ENCODE data around the gene KLRF1. TPM values are rescaled to one million over a fixed set of nuclear protein-coding genes. Genes with fewer than 3 reads are reported as not detected.

Gene KLRF1, protein sequence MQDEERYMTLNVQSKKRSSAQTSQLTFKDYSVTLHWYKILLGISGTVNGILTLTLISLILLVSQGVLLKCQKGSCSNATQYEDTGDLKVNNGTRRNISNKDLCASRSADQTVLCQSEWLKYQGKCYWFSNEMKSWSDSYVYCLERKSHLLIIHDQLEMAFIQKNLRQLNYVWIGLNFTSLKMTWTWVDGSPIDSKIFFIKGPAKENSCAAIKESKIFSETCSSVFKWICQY
- 0.32 TPM in 1 of 2 replicates, not detected in the other for total RNA-seq (2022)
- Bru-seq, nascent RNA: percentile 25 among the genes with signal in this experiment
- percentile 30 among the genes with signal in this experiment for BruChase-seq, experiment 1, labeled RNA remaining after a 6-hour chase
- percentile 33 among the genes with signal in this experiment for BruChase-seq, experiment 2, labeled RNA remaining after a 2-hour chase
- long read RNA-seq: 0 reads

DNA sequence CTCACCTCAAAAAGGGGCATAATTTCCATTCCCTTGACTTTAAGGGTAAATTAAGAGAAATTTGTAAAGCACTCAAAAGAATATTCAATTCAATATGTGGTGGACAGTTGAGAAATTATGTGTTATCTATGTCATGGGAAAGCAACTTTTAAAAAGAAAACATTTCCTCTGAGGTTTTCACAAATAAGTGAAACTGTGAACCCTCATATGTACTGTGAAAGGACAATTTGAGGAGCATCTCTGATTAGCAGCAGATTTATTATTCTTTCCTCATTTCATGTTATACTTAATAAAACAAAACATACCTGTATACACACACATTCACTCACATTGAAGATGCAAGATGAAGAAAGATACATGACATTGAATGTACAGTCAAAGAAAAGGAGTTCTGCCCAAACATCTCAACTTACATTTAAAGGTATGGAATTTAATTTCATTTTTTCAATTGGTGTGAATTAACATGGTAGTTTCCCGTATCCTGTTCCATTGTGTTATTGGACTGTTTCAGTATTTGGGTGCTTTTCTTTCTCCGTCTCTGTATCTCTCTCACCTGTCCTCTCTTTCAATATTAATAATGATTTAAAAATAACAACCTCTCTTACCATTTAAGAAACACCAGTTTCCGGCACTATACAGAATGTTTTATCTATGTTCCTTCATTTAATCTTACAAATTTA lies at the start of gene KLRF1:
TSS of gene KLRF1 (plus strand) at position 273 of the 680 bp plus-strand sequence. CDS start at position 337, 64 bp downstream.
- Mint-ChIP-seq H3K4me3 (ENCODE audit: low read depth, unreplicated experiment) (no peak within 1 kb of the TSS), H3K36me3 (ENCODE audit: insufficient read depth, unreplicated experiment) (no peaks in the 10 kb centered on the region), H3K9me3 (ENCODE audit: low read depth, unreplicated experiment) (peaks cover 7% of the 10 kb centered on the region), H3K4me1 (ENCODE audit: low read depth, unreplicated experiment) (no peaks in the 10 kb centered on the region), H3K27me3 (ENCODE audit: unreplicated experiment) (peaks cover 25% of the 10 kb centered on the region), H3K27ac (ENCODE audit: unreplicated experiment) (no peak within 1 kb of the TSS)
- TF ChIP-seq, protein P1, sequence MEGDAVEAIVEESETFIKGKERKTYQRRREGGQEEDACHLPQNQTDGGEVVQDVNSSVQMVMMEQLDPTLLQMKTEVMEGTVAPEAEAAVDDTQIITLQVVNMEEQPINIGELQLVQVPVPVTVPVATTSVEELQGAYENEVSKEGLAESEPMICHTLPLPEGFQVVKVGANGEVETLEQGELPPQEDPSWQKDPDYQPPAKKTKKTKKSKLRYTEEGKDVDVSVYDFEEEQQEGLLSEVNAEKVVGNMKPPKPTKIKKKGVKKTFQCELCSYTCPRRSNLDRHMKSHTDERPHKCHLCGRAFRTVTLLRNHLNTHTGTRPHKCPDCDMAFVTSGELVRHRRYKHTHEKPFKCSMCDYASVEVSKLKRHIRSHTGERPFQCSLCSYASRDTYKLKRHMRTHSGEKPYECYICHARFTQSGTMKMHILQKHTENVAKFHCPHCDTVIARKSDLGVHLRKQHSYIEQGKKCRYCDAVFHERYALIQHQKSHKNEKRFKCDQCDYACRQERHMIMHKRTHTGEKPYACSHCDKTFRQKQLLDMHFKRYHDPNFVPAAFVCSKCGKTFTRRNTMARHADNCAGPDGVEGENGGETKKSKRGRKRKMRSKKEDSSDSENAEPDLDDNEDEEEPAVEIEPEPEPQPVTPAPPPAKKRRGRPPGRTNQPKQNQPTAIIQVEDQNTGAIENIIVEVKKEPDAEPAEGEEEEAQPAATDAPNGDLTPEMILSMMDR (IDR thresholded peaks at IDR 0.05; ENCODE audit: unreplicated experiment): no peak
- CTCF ChIA-PET: no interaction called here
- BruUV-seq (replicated peaks): no TSS peak
- no peak for DNase-seq
- intact Hi-C loops (cut with micrococcal nuclease; ENCODE audit: unreplicated experiment): no loop called here

DNA sequence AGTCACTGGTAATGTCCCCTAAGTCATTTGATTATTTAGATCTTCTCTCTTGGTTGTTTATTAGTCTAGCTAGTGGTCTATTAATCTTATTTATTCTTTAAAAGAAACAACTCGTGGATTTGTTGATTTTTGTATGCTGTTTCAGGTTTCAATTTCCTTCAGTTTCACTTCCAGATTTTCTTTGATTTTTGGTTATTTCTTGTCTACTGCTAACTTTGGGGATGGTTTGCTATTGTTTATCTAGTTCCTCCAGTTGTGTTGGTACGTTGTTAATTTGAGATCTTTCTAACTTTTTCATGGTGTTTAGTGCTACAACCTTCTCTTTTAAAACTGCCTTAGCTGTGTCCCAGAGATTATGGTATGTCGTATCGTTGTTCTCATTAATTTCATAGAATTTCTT lies 48.1 kb upstream of the KLRF1 start:
- TF ChIP-seq, protein P1 (IDR thresholded peaks at IDR 0.05; ENCODE audit: unreplicated experiment): no peak

DNA sequence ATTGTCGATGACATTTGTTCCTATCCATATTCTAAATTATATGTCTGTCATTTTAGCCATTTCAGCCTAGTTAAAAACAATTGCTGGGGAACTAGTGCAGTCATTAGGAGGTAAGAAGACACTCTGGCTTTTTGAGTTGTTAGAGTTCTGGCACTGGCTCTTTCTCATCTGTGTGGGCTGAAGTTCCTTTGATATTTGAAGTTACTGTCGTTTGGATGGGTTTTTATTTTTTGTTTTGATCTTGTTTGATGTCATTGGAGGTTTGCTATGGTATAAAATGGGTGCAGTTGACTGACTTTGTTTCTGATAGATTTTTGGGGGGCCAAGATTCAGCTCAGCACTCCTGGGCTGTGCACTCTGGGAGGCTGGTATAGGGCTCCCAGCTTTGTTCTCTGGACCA lies 45.9 kb upstream of the KLRF1 start:
- Mint-ChIP-seq H3K27ac (ENCODE audit: unreplicated experiment) (no peak overlapping the region), H3K36me3 (ENCODE audit: insufficient read depth, unreplicated experiment) (no peaks in the 10 kb centered on the region), H3K9me3 (ENCODE audit: low read depth, unreplicated experiment) (peaks cover 3% of the 10 kb centered on the region), H3K27me3 (ENCODE audit: unreplicated experiment) (no peaks in the 10 kb centered on the region), H3K4me1 (ENCODE audit: low read depth, unreplicated experiment) (peaks cover 10% of the 10 kb centered on the region), H3K4me3 (ENCODE audit: low read depth, unreplicated experiment) (no peak overlapping the region)
- intact Hi-C loops (cut with micrococcal nuclease; ENCODE audit: unreplicated experiment): no loop called here
- CTCF ChIA-PET: interaction anchor here (0.7 kb wide), 1 partner anchor 281 kb away, joined by 3 read pairs; no protein-coding TSS in a partner anchor
- TF ChIP-seq, protein P1 (IDR thresholded peaks at IDR 0.05; ENCODE audit: unreplicated experiment): no peak
- no TSS peak for BruUV-seq (replicated peaks)
- no peak for DNase-seq

More for the DNA sequence above, 48.1 kb upstream of the KLRF1 start:
- no TSS peak for BruUV-seq (replicated peaks)
- intact Hi-C loops (cut with micrococcal nuclease; ENCODE audit: unreplicated experiment): no loop called here
- H3K9me3 Mint-ChIP-seq (ENCODE audit: low read depth, unreplicated experiment): peaks cover 3% of the 10 kb centered on the region
- no peaks in the 10 kb centered on the region for H3K27me3 Mint-ChIP-seq (ENCODE audit: unreplicated experiment)
- H3K4me1 Mint-ChIP-seq (ENCODE audit: low read depth, unreplicated experiment): peaks cover 31% of the 10 kb centered on the region
- H3K36me3 Mint-ChIP-seq (ENCODE audit: insufficient read depth, unreplicated experiment): no peaks in the 10 kb centered on the region
- DNase-seq: no peak
- CTCF ChIA-PET: no interaction called here
- no peak overlapping the region for H3K27ac Mint-ChIP-seq (ENCODE audit: unreplicated experiment)
- no peak overlapping the region for H3K4me3 Mint-ChIP-seq (ENCODE audit: low read depth, unreplicated experiment)

DNA sequence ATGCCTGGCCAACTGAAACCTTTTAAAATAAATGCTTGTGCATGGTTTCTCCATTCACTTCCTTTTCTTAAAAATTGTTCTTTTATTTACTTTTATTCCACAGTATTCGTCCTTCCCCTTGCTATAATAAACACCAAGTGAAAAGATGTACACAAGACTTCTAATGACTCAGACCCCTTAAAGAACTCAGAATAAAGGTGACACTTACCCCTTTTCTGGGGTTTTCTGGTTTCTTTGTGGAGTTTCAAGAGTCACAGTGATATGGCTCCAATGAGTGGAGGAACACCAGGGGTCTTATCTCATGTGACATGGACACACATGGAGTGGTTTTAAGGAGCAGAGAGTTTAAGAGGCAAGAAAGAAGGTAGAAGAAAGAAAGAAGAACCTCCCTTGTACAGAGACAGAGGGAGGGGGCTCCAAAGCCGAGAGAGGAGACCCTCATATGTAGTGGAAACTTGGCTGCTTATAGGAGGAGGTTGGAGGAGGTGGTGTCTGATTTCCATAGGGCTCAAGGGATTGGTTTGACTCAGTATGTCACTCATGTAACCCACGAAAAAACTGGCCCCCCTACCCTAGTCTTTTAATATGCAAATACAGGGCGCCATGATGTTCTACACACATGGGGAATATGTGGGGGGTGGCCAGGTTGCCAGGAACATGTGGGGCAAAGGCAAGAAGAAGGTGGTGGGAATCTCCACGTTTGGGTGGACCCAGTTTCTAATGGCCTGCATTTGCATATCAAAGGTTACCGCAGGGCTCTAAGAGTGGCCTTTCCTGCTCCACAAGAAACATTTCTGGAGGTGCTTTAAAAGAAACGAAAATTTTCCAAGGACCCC lies 44.5 kb upstream of the KLRF1 start:
- CTCF ChIA-PET: interaction anchor here (0.6 to 0.7 kb wide), 2 partner anchors 8 to 34 kb away, joined by 3 to 4 read pairs; no protein-coding TSS in a partner anchor
- no peaks in the 10 kb centered on the region for H3K36me3 Mint-ChIP-seq (ENCODE audit: insufficient read depth, unreplicated experiment)
- H3K4me3 Mint-ChIP-seq (ENCODE audit: low read depth, unreplicated experiment): no peak overlapping the region
- no TSS peak for BruUV-seq (replicated peaks)
- H3K27ac Mint-ChIP-seq (ENCODE audit: unreplicated experiment): no peak overlapping the region
- peaks cover 3% of the 10 kb centered on the region for H3K9me3 Mint-ChIP-seq (ENCODE audit: low read depth, unreplicated experiment)
- H3K4me1 Mint-ChIP-seq (ENCODE audit: low read depth, unreplicated experiment): peaks cover 13% of the 10 kb centered on the region
- TF ChIP-seq, protein P1 (IDR thresholded peaks at IDR 0.05; ENCODE audit: unreplicated experiment): no peak
- intact Hi-C loops (cut with micrococcal nuclease; ENCODE audit: unreplicated experiment): no loop called here
- H3K27me3 Mint-ChIP-seq (ENCODE audit: unreplicated experiment): no peaks in the 10 kb centered on the region
- no peak for DNase-seq
